Right lobe of liver (tissue), 6 donors: ENCODE measurements around the gene STIL. TPM values are rescaled to one million over a fixed set of nuclear protein-coding genes. Genes with fewer than 3 reads are reported as not detected.
"Not testable (repeated sequence)": the region's sequence is repeated elsewhere in the genome, so short reads cannot be mapped to it uniquely, and the experiment has no call there.

Experiments used
- ATAC-seq, 4 donors: fragments of 200-7000 bp; cut with Tn5 transposase; one replicate each; pipeline ENCODE4 v1.9.1; 2020; ENCODE audit warnings: mild to moderate bottlenecking in 4 of 4, moderate library complexity in 4 of 4
- DNase-seq, 3 donors: peaks; one replicate each; pipeline ENCODE4 v3.0.0-alpha.2; 2020
- H3K27ac ChIP-seq, 3 donors: fragments of 200-600 bp; one replicate each; pipeline ENCODE4 v1.8.0; 2022
- H3K27me3 ChIP-seq, 2 donors: fragments of 200-600 bp; one replicate each; pipeline ENCODE4 v1.8.0; 2022
- H3K36me3 ChIP-seq, 4 donors: fragments of 200-600 bp; sonication (generic) in 1 of 4; one replicate each; pipeline versions ENCODE4 v1.5.1 to v1.8.0; 2017 to 2022; ENCODE audit warnings: control low read depth in 1 of 4
- H3K4me1 ChIP-seq, 4 donors: fragments of 200-600 bp; sonication (generic) in 1 of 4; one replicate each; pipeline versions ENCODE4 v1.5.1 to v1.8.0; 2017 to 2022; ENCODE audit warnings: control low read depth in 1 of 4
- H3K4me3 ChIP-seq, 3 donors: fragments of 200-600 bp; one replicate each; pipeline ENCODE4 v1.8.0; 2022
- H3K9me3 ChIP-seq, 4 donors: fragments of 200-600 bp; sonication (generic) in 1 of 4; one replicate each; pipeline versions ENCODE4 v1.5.1 to v1.8.0; 2017 to 2022; ENCODE audit warnings: control low read depth in 1 of 4
- CTCF ChIP-seq, 4 donors: fragments of 200-600 bp in 3 of 4; fragments of 450-650 bp in 1 of 4; IDR thresholded peaks; one replicate each; pipeline versions ENCODE4 v1.5.1 to v1.8.0; 2016 to 2022; ENCODE audit warnings: antibody characterized with exemption in 4 of 4, mild to moderate bottlenecking in 2 of 4
- POLR2A ChIP-seq: fragments of 450-650 bp; IDR thresholded peaks from one replicate; pipeline ENCODE4 v1.6.1; 2017; ENCODE audit warnings: antibody characterized with exemption, mild to moderate bottlenecking
- WGBS: methylation state at CpG from one replicate; pipeline ENCODE4 v1.1.6; 2018; ENCODE audit warnings: low coverage, low lambda C conversion rate; ENCODE audit not compliant: insufficient coverage; ENCODE audit errors: missing lambda C conversion rate; 5-methylcytosine and 5-hydroxymethylcytosine counted together
- intact Hi-C, 2 donors: fragments of 100-400 bp; cut with DNase I; formaldehyde crosslinking; loops; one replicate each; pipeline versions ENCODE4 v1.11.2 to v1.14.1; 2022
- total RNA-seq, 6 experiments: library from RNA; depleted of rRNA in 2 of 6; stranded (reverse); fragments of >200 nt in 2 of 6; fragmentation: NEBNext Ultra II Directional in 3 of 6; extraction: Animal tissue kit (Norgen Biotek cat#: 25700) in 3 of 6; gene quantifications; one replicate each; pipeline versions ENCODE4 v1.1.0 to v1.2.4, GENCODE V29; 2016 to 2023
- donor health status: DM: no; HTN: yes; CAD: no.
- donor health status: DM: no; HTN: no; CAD: no.
- donor health status: DM: no; HTN: no; CAD: no.
- donor health status: DM: no; HTN: yes; CAD: no.
- donor health status: DM: no; HTN: yes; CAD: no.

The STIL gene
- total RNA-seq, 6 experiments from 2014 or later = 0.61 to 2.5 (median 0.87) TPM

DNA sequence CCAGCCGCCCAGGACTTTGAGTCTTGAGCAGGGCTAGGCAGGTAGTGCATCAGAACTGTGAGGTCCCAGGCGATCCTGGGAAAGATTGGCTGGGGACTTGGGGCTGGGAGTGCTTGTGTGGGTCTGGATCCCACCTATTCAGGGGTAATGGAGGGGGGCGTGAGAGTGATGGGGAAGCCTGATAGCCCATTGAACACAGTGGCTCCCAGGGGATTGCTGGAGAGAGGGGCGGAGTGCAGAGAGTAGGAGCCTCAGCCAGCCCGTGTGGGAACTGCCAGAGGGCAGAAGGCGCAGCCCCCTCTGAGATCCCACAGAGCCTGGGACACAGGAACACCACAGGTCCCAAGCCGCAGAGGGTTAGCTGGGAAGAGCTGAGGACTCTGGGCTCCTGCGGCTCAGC lies 104.9 kb downstream of the STIL start:
- intact Hi-C loops = no loop called here
- Histone ChIP-seq H3K4me1 (no peaks in the 10 kb centered on the region), H3K27ac (no peak overlapping the region), H3K36me3 (no peaks in the 10 kb centered on the region), H3K27me3 (no peaks in the 10 kb centered on the region), H3K9me3 (no peaks in the 10 kb centered on the region), H3K4me3 (no peak overlapping the region)
- 53% methylated on average over 2 of the region's 8 CpGs for WGBS
- ATAC-seq (no peak), DNase-seq (no peak)
- TF ChIP-seq CTCF (IDR thresholded peaks at IDR 0.05) (no peak), POLR2A (no peak)

DNA sequence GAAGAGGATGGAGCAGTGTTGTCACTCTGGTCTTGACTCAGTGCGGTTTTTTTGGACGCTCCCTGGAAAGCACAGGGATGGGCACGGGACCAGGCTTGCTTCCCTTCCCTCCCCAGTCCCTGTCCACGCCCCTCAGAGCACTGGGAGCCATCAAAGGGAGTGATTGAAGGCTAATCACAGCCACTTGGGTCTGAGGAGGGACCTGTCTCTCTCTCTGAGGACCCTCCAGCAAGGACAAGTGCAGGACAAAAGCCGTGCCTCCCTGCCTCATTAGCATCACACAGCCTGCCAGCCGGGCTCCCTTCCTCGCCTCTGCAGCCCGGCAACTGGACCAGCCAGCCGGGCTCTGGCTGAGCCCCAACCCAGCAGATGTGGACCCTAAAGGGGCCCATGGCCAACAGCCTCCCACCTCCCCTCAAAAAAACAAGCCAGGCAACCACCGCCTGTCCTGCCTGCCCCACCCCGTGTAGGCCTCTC lies 105.5 kb downstream of the STIL start:
- intact Hi-C loops = no loop called here
- Histone ChIP-seq H3K27ac (no peak overlapping the region), H3K4me3 (no peak overlapping the region), H3K27me3 (no peaks in the 10 kb centered on the region), H3K9me3 (no peaks in the 10 kb centered on the region), H3K36me3 (no peaks in the 10 kb centered on the region), H3K4me1 (no peaks in the 10 kb centered on the region)
- DNase-seq = no peak
- TF ChIP-seq CTCF (IDR thresholded peaks at IDR 0.05) (no peak), POLR2A (no peak)
- ATAC-seq = no peak
- 0% methylated on average over 1 of the region's 11 CpGs for WGBS

- Histone ChIP-seq H3K36me3 (no peaks in the 10 kb centered on the region), H3K4me3 (no peak overlapping the region), H3K27ac (no peak overlapping the region), H3K4me1 (no peaks in the 10 kb centered on the region), H3K27me3 (no peaks in the 10 kb centered on the region), H3K9me3 (no peaks in the 10 kb centered on the region)
- no peak for DNase-seq
- WGBS = 67% methylated on average over 5 of the region's 8 CpGs
- intact Hi-C loops = no loop called here
- no peak for ATAC-seq
- TF ChIP-seq CTCF (IDR thresholded peaks at IDR 0.05) (no peak), POLR2A (no peak)
These were observed 106.1 kb downstream of the STIL start for GRCh38 chr1:47207803-47208373.

DNA sequence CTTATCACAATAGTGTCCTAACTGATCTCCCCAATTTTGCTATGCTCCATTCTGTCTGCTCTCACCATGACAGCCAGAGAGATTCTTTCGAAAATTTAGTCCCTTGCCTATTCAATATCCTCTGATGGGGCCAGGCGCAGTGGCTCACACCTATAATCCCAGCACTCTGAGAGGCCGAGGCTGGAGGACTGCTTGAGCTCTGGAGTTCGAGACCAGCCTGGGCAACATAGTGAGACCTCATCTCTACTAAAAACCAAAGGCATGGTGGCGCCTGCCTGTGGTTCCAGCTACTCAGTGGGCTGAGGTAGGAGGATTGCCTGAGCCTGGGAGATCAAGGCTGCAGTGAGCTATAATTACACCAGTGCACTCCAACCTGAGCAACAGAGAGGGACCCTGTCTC lies 108.0 kb downstream of the STIL start:
- TF ChIP-seq CTCF (IDR thresholded peaks at IDR 0.05) (no peak), POLR2A (no peak)
- no peak overlapping the region for H3K4me3 ChIP-seq
- intact Hi-C loops = no loop called here
- ATAC-seq (no peak), DNase-seq (no peak)
- H3K27me3 ChIP-seq = no peaks in the 10 kb centered on the region
- H3K4me1 ChIP-seq = no peaks in the 10 kb centered on the region
- no peak overlapping the region for H3K27ac ChIP-seq
- H3K9me3 ChIP-seq = no peaks in the 10 kb centered on the region
- 61% methylated on average over 5 of the region's 5 CpGs for WGBS
- H3K36me3 ChIP-seq = no peaks in the 10 kb centered on the region

- 9% methylated on average over 2 of the region's 2 CpGs for WGBS
- DNase-seq, H3K27me3 ChIP-seq, H3K36me3 ChIP-seq, intact Hi-C loops, H3K4me1 ChIP-seq, H3K9me3 ChIP-seq, H3K4me3 ChIP-seq, ATAC-seq, H3K27ac ChIP-seq: not testable (repeated sequence)
These were observed 110.4 kb downstream of the STIL start for GRCh38 chr1:47203504-47203903.
